Tibial nerve (tissue), 3 donors: Measurements from ENCODE around the gene ELP4.

Experiments
- CTCF ChIP-seq, 5 experiments: fragments of 200-600 bp in 3 of 5; fragments of 450-650 bp in 2 of 5; sonication (generic) in 3 of 5; IDR thresholded peaks; one replicate each; pipeline ENCODE4 v1.5.1; 2016 to 2019; ENCODE audit warnings: antibody characterized with exemption in 5 of 5, mild to moderate bottlenecking in 3 of 5, moderate library complexity in 2 of 5
- POLR2A ChIP-seq, 2 donors: fragments of 450-650 bp; IDR thresholded peaks; one replicate each; pipeline ENCODE4 v1.6.1; 2017; ENCODE audit warnings: antibody characterized with exemption in 2 of 2, mild to moderate bottlenecking in 2 of 2, moderate library complexity in 2 of 2

GRCh38 chr11:31676280-31676982 is 166.9 kb downstream of the ELP4 start:
- TF ChIP-seq CTCF (IDR thresholded peaks at IDR 0.05) (no peak), POLR2A (IDR thresholded peaks at IDR 0.05) (no peak)
